SK-N-MC (cell line): Measurements from ENCODE around the gene PIGK.

Source experiments
- DNase-seq: peaks from one replicate; pipeline ENCODE4 v3.0.0-alpha.2; 2011; ENCODE audit warnings: low read depth, low spot score
- H3K27ac ChIP-seq: fragments of 200-600 bp; sonication (generic); 2 replicates; pipeline ENCODE4 v1.5.1; 2016; ENCODE audit warnings: mixed run types
- H3K36me3 ChIP-seq: fragments of 200-600 bp; sonication (generic); 2 replicates; pipeline ENCODE4 v1.6.1; 2017; ENCODE audit warnings: antibody characterized with exemption, low read length, mixed read lengths; ENCODE audit not compliant: insufficient read depth
- H3K4me3 ChIP-seq: fragments of 200-600 bp; sonication (generic); 2 replicates; pipeline ENCODE4 v1.5.1; 2016
- H3K9ac ChIP-seq: fragments of 200-600 bp; sonication (generic); 2 replicates; pipeline ENCODE4 v1.8.0; 2017; ENCODE audit warnings: mixed run types, mixed read lengths; ENCODE audit not compliant: insufficient read length
- H3K9me3 ChIP-seq: fragments of 200-600 bp; sonication (generic); 2 replicates; pipeline ENCODE4 v1.6.1; 2017; ENCODE audit warnings: low read depth, mild to moderate bottlenecking, antibody characterized with exemption, low read length, moderate library complexity, mixed read lengths
- EZH2 ChIP-seq: fragments of 200-600 bp; sonication (generic); IDR thresholded peaks from one replicate; pipeline ENCODE4 v1.6.1; 2017; ENCODE audit warnings: antibody characterized with exemption
- FOXP2 ChIP-seq: optimal IDR thresholded peaks from 2 replicates; pipeline ENCODE3; 2011; ENCODE audit warnings: mild to moderate bottlenecking, moderate library complexity; ENCODE audit not compliant: insufficient read depth; ENCODE audit errors: extremely low read length, control extremely low read depth
- POLR2AphosphoS5 ChIP-seq: IDR thresholded peaks from 2 replicates; pipeline ENCODE4 v1.6.1; 2012; ENCODE audit warnings: mild to moderate bottlenecking, low read depth, low read length, borderline replicate concordance

PIGK gene

GRCh38 chr1:77048615-77049005, 170.6 kb downstream of the PIGK start:
- no peak for DNase-seq
- no peaks in the 10 kb centered on the region for H3K9me3 ChIP-seq
- H3K27ac ChIP-seq, result no peak overlapping the region
- H3K4me3 ChIP-seq, result no peak overlapping the region
- no peak overlapping the region for H3K9ac ChIP-seq
- TF ChIP-seq POLR2AphosphoS5, result no peak
- H3K36me3 ChIP-seq, result no peaks in the 10 kb centered on the region

GRCh38 chr1:77047978-77048614, 171.1 kb downstream of the PIGK start:
- Histone ChIP-seq H3K9me3 (no peaks in the 10 kb centered on the region), H3K4me3 (no peak overlapping the region), H3K9ac (no peak overlapping the region), H3K27ac (no peak overlapping the region), H3K36me3 (no peaks in the 10 kb centered on the region)
- DNase-seq, result no peak
- no peak for TF ChIP-seq POLR2AphosphoS5
- TF ChIP-seq FOXP2, result no peak
- TF ChIP-seq EZH2, result no peak

DNA sequence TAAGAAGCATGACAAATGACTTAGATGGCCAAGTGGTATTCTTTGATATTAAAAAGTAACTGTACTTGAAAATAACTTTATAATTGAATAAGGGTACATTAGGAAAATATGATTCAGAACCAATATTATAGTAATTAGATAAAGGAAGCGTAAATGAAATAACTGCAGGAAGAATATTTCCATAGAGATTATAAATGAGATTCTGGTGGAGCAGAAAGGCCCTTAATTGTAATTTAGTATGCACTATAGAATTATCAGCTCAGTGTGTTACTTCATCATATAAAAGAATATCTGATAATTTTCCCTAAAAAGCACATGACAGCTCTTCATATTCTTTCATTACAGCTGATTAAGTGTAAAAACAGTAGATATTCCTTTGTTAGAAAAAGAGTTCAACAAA, 171.7 kb downstream of the PIGK start:
- TF ChIP-seq FOXP2 (no peak), EZH2 (no peak), POLR2AphosphoS5 (no peak)
- no peak for DNase-seq
- Histone ChIP-seq H3K4me3 (no peak overlapping the region), H3K9ac (no peak overlapping the region), H3K9me3 (no peaks in the 10 kb centered on the region), H3K27ac (no peak overlapping the region), H3K36me3 (no peaks in the 10 kb centered on the region)

- TF ChIP-seq FOXP2 (no peak), EZH2 (no peak), POLR2AphosphoS5 (no peak)
- no peak for DNase-seq
- H3K27ac ChIP-seq, result no peak overlapping the region
- H3K9ac ChIP-seq, result no peak overlapping the region
- H3K36me3 ChIP-seq, result no peaks in the 10 kb centered on the region
- H3K4me3 ChIP-seq, result no peak overlapping the region
- no peaks in the 10 kb centered on the region for H3K9me3 ChIP-seq
These were observed 174.9 kb downstream of the PIGK start for GRCh38 chr1:77044133-77044849.

DNA sequence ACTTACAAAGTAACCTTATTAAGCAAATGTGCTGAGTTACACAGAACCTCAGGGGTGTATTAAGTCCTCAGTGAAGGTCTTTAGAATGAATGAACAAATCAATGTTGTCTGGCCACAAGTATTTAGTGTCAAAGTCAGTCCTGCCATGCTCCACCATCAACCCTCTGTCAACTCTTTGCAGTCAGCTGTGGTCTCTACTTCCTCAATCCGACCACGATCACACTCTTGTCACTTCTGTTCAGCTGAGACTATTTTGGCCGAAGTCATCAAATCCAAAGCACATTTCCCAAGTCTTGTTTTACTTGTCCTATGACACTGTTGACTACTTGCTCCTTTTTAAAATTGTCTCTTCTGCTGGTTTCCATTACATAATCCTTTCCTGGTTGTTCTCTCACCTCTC, 178.4 kb downstream of the PIGK start:
- TF ChIP-seq FOXP2 (no peak), EZH2 (no peak), POLR2AphosphoS5 (no peak)
- Histone ChIP-seq H3K9ac (no peak overlapping the region), H3K9me3 (no peaks in the 10 kb centered on the region), H3K36me3 (no peaks in the 10 kb centered on the region), H3K27ac (no peak overlapping the region), H3K4me3 (no peak overlapping the region)
- DNase-seq, result no peak

DNA sequence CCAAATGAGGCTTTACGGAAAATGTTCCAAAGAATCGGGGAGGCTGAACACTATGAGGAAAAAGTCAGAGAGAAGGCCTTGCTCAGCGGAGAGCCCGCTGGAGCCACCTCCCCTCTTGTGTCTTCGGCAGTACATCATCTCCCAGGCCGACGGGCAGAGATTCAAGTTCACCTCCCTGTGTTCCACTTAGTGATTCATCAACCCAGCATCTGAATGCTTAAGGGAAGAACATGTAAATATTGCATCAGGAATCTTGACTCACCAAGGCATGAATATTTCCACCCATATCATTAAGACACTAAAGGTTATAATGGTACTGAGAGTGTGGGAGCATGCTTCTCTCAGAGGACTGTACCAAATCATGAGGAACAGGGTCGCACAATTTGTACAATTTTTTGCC, 179.5 kb downstream of the PIGK start:
- TF ChIP-seq FOXP2 (no peak), POLR2AphosphoS5 (no peak), EZH2 (no peak)
- Histone ChIP-seq H3K9ac (no peak overlapping the region), H3K27ac (no peak overlapping the region), H3K4me3 (no peak overlapping the region), H3K9me3 (no peaks in the 10 kb centered on the region), H3K36me3 (no peaks in the 10 kb centered on the region)
- DNase-seq, result no peak

DNA sequence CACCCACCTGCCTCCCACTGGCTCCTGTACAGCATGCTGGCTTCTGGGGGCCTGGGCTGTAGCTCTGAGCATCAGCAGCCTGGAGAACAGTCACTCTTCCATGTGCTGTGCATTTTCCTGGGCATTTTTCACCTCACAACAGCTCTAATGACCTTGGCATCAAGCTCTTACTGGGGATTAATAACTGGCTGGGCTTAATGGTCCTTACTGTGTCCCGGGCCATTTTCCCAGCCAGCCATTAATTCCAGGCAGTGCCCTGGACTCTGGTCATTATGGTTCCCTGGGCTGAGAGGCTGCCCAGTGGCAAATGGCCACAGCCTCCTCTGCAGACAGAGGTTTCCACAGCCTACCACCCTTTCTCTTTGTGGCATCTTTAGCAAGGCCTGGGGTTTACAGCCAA, 180.1 kb downstream of the PIGK start:
- Histone ChIP-seq H3K27ac (no peak overlapping the region), H3K4me3 (no peak overlapping the region), H3K9me3 (no peaks in the 10 kb centered on the region), H3K36me3 (no peaks in the 10 kb centered on the region), H3K9ac (no peak overlapping the region)
- no peak for DNase-seq
- TF ChIP-seq FOXP2, result no peak
- no peak for TF ChIP-seq EZH2
- TF ChIP-seq POLR2AphosphoS5, result no peak
